HG03103 (cell line): ENCODE data around the gene AURKB.
"Not testable (repeated sequence)": the region's sequence is repeated elsewhere in the genome, so short reads cannot be mapped to it uniquely, and the experiment has no call there.

Source experiments
- ATAC-seq: cut with Tn5 transposase; IDR thresholded peaks from one replicate; pipeline ENCODE4 v1.9.1; 2021; ENCODE audit warnings: low read depth; ENCODE audit not compliant: unreplicated experiment

AURKB gene

GRCh38 chr17:8189041-8189710, 21.2 kb downstream of the AURKB start:
- ATAC-seq, result no peak

- ATAC-seq, result no peak
Measured at GRCh38 chr17:8188263-8188839, 22.0 kb downstream of the AURKB start.

GRCh38 chr17:8187517-8188262, 22.7 kb downstream of the AURKB start:
- ATAC-seq, result no peak

- no peak for ATAC-seq
Measured at GRCh38 chr17:8186787-8187516, 23.4 kb downstream of the AURKB start.

GRCh38 chr17:8186446-8186786, 24.0 kb downstream of the AURKB start:
- no peak for ATAC-seq

GRCh38 chr17:8185582-8186445, 24.6 kb downstream of the AURKB start:
- no peak for ATAC-seq

GRCh38 chr17:8176998-8177731, 33.2 kb downstream of the AURKB start:
- ATAC-seq, result no peak

GRCh38 chr17:8176197-8176940, 34.0 kb downstream of the AURKB start, which contains the start of gene TMEM107:
Gene TMEM107, minus strand, starts transcription at chr17:8176380. Its CDS starts 94 bp downstream, at chr17:8176286.
- peak; percentile 40 for ATAC-seq

GRCh38 chr17:8175795-8176196, 34.6 kb downstream of the AURKB start:
- ATAC-seq, result no peak

- no peak for ATAC-seq
Measured at GRCh38 chr17:8173871-8174322, 36.5 kb downstream of the AURKB start.

GRCh38 chr17:8173056-8173870, 37.1 kb downstream of the AURKB start:
- peak; percentile 56 for ATAC-seq

GRCh38 chr17:8170186-8170585, 40.2 kb downstream of the AURKB start:
- ATAC-seq, result not testable (repeated sequence)

- no peak for ATAC-seq
Measured at GRCh38 chr17:8167526-8167925, 42.8 kb downstream of the AURKB start.

- ATAC-seq, result no peak
Measured at GRCh38 chr17:8166731-8167130, 43.6 kb downstream of the AURKB start.

GRCh38 chr17:8164815-8165131, 45.6 kb downstream of the AURKB start:
- no peak for ATAC-seq

- no peak for ATAC-seq
Measured at GRCh38 chr17:8163978-8164814, 46.2 kb downstream of the AURKB start.
